DLD1 (cell line): ENCODE measurements around the gene IFNA5.

Experiments used
- in situ Hi-C: cut with HindIII; loops from 2 replicates; pipeline ENCODE4 v1.10.0; 2017; ENCODE audit warnings: low sequenced_read_pairs

The IFNA5 gene

GRCh38 chr9:21294904-21295538, 10.1 kb downstream of the IFNA5 start:
- in situ Hi-C loops: no loop called here

GRCh38 chr9:21294364-21294774, 10.7 kb downstream of the IFNA5 start:
- in situ Hi-C loops: no loop called here

- in situ Hi-C loops: no loop called here
Observed at GRCh38 chr9:21289848-21290247, 15.3 kb downstream of the IFNA5 start.

GRCh38 chr9:21287280-21287679, 17.8 kb downstream of the IFNA5 start:
- in situ Hi-C loops: no loop called here

GRCh38 chr9:21286659-21287058, 18.5 kb downstream of the IFNA5 start:
- in situ Hi-C loops: no loop called here

GRCh38 chr9:21286099-21286498, 19.0 kb downstream of the IFNA5 start:
- in situ Hi-C loops: no loop called here

- in situ Hi-C loops: no loop called here
Observed at GRCh38 chr9:21281275-21281674, 23.8 kb downstream of the IFNA5 start.

- in situ Hi-C loops: no loop called here
Observed at GRCh38 chr9:21268347-21268657, 36.8 kb downstream of the IFNA5 start.

GRCh38 chr9:21267485-21268346, 37.4 kb downstream of the IFNA5 start:
- in situ Hi-C loops: no loop called here

- in situ Hi-C loops: no loop called here
Observed at GRCh38 chr9:21266733-21267484, 38.2 kb downstream of the IFNA5 start.

- in situ Hi-C loops: no loop called here
Observed at GRCh38 chr9:21265421-21266189, 39.5 kb downstream of the IFNA5 start.

- in situ Hi-C loops: no loop called here
Observed at GRCh38 chr9:21255538-21256212, 49.4 kb downstream of the IFNA5 start.
